ENCODE data around the gene DAZAP2.

DAZAP2 gene

DNA sequence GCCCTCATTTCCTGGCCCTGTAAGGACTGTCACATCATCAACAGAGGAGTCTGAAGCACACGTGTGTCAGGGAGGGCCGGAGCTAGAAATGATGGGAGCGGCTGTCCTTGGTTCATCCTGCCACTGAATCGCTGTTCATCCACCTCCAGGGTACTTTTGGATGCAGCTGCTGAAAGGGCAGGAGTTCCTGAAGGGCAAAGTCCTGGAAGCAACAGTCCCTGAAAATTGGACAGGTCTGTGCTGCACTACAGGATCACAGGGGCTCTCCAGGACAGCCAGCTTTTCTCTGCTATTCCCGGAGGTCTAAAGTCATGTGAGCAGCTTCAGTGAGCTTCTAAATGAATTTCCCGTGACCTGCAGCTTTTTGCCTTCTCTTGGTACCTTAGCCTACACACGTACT, 38.5 kb upstream of the DAZAP2 start:
- TF ChIP-seq, protein P1, sequence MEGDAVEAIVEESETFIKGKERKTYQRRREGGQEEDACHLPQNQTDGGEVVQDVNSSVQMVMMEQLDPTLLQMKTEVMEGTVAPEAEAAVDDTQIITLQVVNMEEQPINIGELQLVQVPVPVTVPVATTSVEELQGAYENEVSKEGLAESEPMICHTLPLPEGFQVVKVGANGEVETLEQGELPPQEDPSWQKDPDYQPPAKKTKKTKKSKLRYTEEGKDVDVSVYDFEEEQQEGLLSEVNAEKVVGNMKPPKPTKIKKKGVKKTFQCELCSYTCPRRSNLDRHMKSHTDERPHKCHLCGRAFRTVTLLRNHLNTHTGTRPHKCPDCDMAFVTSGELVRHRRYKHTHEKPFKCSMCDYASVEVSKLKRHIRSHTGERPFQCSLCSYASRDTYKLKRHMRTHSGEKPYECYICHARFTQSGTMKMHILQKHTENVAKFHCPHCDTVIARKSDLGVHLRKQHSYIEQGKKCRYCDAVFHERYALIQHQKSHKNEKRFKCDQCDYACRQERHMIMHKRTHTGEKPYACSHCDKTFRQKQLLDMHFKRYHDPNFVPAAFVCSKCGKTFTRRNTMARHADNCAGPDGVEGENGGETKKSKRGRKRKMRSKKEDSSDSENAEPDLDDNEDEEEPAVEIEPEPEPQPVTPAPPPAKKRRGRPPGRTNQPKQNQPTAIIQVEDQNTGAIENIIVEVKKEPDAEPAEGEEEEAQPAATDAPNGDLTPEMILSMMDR (IDR thresholded peaks at IDR 0.05) = no peak
- Mint-ChIP-seq H3K4me1 (peaks cover 12% of the 10 kb centered on the region), H3K9me3 (no peaks in the 10 kb centered on the region), H3K27ac (no peak overlapping the region), H3K27me3 (ENCODE audit: low read depth, poor library complexity) (peaks cover 5% of the 10 kb centered on the region), H3K4me3 (no peak overlapping the region), H3K36me3 (ENCODE audit: low read depth) (no peaks in the 10 kb centered on the region)
- DNase-seq = no peak

DNA sequence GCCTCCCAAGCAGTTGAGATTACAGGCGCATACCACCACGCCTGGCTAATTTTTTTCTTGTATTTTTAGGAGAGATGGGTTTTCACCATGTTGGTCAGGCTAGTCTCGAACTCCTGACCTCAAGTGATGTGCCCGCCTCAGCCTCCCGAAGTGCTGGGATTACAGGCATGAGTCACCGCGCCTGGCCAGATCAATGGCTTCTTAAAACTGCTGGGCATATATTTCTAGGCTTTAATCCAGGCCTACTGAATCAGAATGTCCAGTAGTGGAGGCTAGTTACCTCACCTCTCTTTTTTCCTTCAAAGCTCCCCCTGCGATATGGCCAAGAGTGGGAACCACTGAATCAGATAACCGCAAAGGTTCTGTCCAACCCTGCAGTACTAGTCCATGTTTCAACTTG, 37.8 kb upstream of the DAZAP2 start:
- DNase-seq = no peak
- H3K27me3 Mint-ChIP-seq (ENCODE audit: low read depth, poor library complexity) = peaks cover 5% of the 10 kb centered on the region
- TF ChIP-seq, protein P1 (IDR thresholded peaks at IDR 0.05) = no peak
- peaks cover 16% of the 10 kb centered on the region for H3K4me1 Mint-ChIP-seq
- no peaks in the 10 kb centered on the region for H3K9me3 Mint-ChIP-seq
- H3K36me3 Mint-ChIP-seq (ENCODE audit: low read depth) = no peaks in the 10 kb centered on the region
- no peak overlapping the region for H3K4me3 Mint-ChIP-seq
- no peak overlapping the region for H3K27ac Mint-ChIP-seq

DNA sequence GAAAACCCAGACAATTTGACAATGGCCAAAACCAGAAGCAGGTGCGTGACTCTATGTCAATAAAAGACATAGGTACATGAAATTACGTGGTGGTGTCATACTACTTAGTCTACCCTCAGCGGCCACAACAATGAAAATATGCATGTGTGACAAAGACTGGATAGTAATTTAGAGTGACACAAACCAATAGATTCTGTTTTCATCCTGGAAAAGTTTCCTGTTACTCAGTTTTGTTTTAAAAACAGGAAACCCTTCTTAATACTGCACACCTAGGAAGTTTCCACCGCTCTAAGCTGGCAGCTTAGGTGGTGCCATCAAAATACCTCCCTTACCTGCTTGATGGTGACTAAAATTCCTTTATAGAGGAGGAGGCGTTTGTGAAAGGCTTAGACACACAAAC, 35.9 kb upstream of the DAZAP2 start:
- no peaks in the 10 kb centered on the region for H3K9me3 Mint-ChIP-seq
- no peak overlapping the region for H3K27ac Mint-ChIP-seq
- no peaks in the 10 kb centered on the region for H3K36me3 Mint-ChIP-seq (ENCODE audit: low read depth)
- no peak overlapping the region for H3K4me3 Mint-ChIP-seq
- H3K27me3 Mint-ChIP-seq (ENCODE audit: low read depth, poor library complexity) = peaks cover 6% of the 10 kb centered on the region
- no peak for DNase-seq
- TF ChIP-seq, protein P1 (IDR thresholded peaks at IDR 0.05) = no peak
- H3K4me1 Mint-ChIP-seq = peaks cover 15% of the 10 kb centered on the region

DNA sequence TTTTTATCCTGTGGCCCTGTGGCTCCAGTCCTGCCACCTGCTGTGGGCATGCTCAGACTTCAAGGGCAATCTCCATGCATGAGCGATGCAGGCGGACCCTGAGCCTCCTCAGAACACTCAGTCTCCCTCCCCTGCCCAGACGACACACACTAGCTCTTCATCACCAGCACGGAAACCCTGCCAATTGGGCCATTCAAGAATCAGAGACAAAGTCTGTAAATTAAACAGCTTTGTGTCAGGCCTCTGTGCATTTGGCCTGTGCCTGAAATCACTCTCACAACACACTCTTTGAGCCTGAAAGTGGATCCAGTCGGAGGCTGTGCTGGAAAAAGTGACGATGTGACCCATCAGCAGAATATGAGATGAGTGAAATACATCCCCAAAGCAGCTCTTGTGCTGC, 33.3 kb upstream of the DAZAP2 start:
- no peak overlapping the region for H3K4me3 Mint-ChIP-seq

DNA sequence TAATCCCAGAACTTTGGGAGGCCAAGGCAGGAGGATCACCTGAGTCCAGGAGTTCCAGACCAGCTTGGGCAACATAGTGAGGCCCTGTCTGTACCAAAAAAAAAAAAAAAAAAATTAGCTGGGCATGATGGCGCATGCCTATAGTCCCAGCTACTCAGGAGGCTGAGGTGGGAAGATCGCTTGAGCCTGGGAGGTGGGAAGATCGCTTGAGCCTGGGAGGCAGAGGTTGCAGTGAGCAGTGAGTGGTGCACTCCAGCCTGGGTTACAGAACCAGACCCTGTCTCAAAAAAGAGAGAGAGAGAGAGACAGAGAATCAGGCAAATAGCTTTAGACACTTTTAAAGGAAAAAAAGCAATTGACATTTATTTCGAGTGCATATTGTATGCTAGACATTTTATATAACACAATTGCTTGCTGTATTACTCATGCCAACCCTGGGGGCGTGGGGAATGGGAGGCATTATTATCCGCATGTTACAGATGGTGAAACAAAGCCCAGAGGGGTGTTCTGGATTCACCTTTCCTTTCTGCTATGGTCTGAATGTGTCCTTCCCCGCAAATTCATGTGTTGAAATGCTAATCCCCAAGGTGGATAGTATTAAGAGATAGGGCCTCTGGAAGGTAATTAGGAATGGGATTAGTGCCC, 30.5 kb upstream of the DAZAP2 start:
- DNase-seq = no peak
- no peaks in the 10 kb centered on the region for H3K9me3 Mint-ChIP-seq
- no peak overlapping the region for H3K4me3 Mint-ChIP-seq
- no peak overlapping the region for H3K27ac Mint-ChIP-seq
- peaks cover 13% of the 10 kb centered on the region for H3K27me3 Mint-ChIP-seq (ENCODE audit: low read depth, poor library complexity)
- TF ChIP-seq, protein P1 (IDR thresholded peaks at IDR 0.05) = no peak
- no peaks in the 10 kb centered on the region for H3K36me3 Mint-ChIP-seq (ENCODE audit: low read depth)
- H3K4me1 Mint-ChIP-seq = peaks cover 5% of the 10 kb centered on the region

More for the DNA sequence above, 33.3 kb upstream of the DAZAP2 start:
- TF ChIP-seq, protein P1 (IDR thresholded peaks at IDR 0.05) = no peak
- Mint-ChIP-seq H3K27ac (peak overlapping the region; percentile 70), H3K27me3 (ENCODE audit: low read depth, poor library complexity) (peaks cover 13% of the 10 kb centered on the region), H3K36me3 (ENCODE audit: low read depth) (no peaks in the 10 kb centered on the region), H3K9me3 (no peaks in the 10 kb centered on the region), H3K4me1 (peaks cover 5% of the 10 kb centered on the region)
- DNase-seq = no peak

DNA sequence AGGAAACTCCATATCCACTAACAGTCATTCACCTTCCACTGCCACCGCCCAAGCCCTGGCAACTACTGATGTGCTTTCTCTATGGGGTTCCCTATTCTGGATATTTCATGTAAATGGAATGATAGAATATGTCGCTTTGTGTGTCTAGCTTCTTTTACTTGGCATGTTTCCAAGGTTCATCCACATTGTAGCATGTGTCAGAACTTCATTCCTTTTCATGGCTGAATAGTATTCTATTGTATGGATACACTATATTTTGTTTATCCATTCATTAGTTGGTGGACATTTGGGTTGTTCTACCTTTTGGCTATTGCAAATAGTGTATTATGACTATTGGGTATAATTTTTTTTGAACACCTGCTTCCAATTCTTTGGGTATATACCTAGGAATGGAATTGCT, 29.4 kb upstream of the DAZAP2 start:
- no peak overlapping the region for H3K27ac Mint-ChIP-seq
- peaks cover 11% of the 10 kb centered on the region for H3K27me3 Mint-ChIP-seq (ENCODE audit: low read depth, poor library complexity)
- no peaks in the 10 kb centered on the region for H3K36me3 Mint-ChIP-seq (ENCODE audit: low read depth)
- H3K4me3 Mint-ChIP-seq = no peak overlapping the region
- no peaks in the 10 kb centered on the region for H3K9me3 Mint-ChIP-seq
- H3K4me1 Mint-ChIP-seq = peaks cover 5% of the 10 kb centered on the region
- DNase-seq = no peak
- TF ChIP-seq, protein P1 (IDR thresholded peaks at IDR 0.05) = no peak

Data from nephron progenitor cell (in vitro differentiated cells).